IPS-18c (cell line): ENCODE results near the gene STEAP1B.

Experiments
- H3K4me3 ChIP-seq: 2 replicates; pipeline ENCODE4 v1.7.0; 2013; ENCODE audit warnings: low read depth, mild to moderate bottlenecking, low read length, moderate library complexity; ENCODE audit not compliant: insufficient read depth
- H3K9me3 ChIP-seq: one replicate; pipeline ENCODE4 v1.6.1; 2013; ENCODE audit warnings: mild to moderate bottlenecking, low read length, moderate library complexity; ENCODE audit not compliant: control insufficient read depth, insufficient read depth

STEAP1B gene

DNA sequence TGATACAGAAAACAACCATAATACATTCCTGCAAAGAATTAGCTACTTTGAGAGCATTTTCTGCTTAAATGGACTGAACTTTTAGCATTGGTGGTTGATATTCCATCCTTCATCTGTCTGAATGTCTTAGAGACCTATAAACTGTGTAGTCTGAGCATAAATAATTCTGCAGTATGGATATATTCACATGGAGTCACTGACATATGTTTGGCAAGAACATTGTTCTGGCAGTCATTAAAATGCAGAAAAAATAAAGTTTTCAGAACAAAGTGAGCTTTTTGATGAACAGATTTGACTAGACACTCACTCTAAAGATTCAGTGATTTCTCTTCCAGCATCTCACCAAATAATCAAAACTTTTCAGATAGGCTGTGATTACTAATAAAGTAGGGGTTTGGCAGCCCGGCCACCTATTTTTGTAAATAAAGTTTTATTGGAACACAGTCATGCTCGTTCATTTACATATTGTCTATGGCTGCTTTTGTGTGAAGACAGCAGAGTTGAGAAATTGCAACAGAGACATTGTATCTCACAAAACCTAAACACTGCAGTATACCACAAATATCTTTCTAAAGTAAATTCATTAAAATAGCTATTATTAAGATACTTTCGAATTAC, 98.9 kb downstream of the STEAP1B start:
- H3K9me3 ChIP-seq = no peaks in the 10 kb centered on the region
- no peak overlapping the region for H3K4me3 ChIP-seq

DNA sequence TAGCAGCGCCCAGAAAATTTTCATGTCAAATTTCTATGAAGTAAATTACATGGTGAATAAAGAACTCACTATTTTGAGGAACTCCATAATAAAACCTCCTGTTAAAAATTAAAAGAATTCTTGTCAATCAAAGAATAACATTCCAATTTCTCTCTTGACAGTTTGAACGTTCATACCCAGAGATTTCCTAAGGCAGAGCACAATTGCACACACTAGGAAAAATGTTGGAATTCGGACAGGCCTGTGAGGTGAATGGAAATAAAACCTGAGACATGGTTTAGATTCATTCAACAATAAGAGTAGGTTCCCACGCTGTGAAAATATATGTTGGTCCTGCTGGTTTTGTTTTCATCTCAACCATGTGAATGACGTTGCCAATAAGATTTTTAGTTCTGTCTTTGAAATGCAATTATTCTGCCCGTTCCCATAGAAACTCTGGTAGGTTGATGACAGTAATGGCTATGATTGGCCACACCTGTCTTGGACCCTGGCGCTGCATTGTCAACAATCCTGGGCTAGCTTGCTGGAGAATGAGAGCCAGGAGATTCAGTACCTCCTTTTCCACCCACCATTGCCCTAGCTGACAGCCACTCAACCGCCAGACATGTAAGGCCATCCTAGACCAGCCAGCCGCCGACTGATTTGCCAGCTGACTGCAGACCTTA, 99.7 kb downstream of the STEAP1B start:
- Histone ChIP-seq H3K9me3 (no peaks in the 10 kb centered on the region), H3K4me3 (no peak overlapping the region)

DNA sequence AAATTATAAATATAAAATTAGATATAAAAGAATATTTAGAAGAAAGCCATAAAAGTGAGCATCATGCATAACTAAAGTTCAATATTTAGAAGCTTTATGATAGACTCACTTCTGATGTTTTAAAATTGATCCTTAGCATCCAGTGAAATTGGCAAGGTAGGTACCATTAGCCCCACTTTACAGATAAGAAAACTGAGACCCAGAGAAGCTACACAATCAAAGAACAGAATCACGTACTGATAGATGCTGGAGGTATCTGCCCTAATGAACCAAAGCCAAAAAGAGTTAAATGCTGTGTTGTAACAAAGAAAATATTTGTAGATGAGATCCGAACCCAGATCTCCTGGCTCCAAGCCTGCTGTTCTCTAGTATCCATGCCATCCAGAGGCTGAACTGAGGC, 100.4 kb downstream of the STEAP1B start:
- Histone ChIP-seq H3K9me3 (no peaks in the 10 kb centered on the region), H3K4me3 (no peak overlapping the region)

DNA sequence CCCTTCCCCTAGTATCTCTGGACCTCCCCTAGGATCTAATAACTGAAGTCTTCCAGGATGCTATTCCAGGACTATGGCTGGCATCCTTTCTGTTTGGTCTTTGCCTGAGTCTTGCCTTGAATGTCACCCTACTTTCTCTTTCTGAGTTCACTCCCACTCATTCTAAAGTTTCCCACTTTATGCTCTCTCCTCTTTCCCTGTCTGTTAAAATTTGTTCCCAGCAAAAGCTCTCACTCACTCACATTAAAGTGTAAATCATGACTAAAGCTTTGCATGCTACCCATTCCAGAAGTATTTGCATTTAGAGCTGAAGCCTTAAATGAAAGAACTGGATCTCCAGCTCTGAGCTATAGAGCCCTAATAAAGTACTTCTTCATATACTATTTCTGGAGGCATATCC, 100.9 kb downstream of the STEAP1B start:
- Histone ChIP-seq H3K9me3 (no peaks in the 10 kb centered on the region), H3K4me3 (no peak overlapping the region)

DNA sequence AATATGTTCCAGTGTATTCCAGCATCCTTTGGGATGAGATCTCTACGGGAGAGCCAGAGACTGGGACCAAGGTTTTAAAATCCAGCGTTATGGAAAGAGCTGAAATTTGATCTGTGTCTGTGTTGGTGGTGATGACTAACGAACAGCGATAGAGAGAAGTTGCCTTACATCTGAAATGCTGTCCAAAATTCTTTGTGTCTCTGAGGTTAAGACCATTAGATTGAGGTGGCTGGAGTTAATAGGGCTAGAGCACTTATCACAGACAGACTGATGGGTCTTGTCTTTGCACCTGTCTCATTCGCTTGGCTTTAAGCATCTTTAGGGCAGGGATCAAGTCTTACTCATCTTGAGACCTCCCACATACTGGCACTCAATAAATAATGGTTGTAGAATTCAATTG, 102.0 kb downstream of the STEAP1B start:
- Histone ChIP-seq H3K4me3 (no peak overlapping the region), H3K9me3 (no peaks in the 10 kb centered on the region)

DNA sequence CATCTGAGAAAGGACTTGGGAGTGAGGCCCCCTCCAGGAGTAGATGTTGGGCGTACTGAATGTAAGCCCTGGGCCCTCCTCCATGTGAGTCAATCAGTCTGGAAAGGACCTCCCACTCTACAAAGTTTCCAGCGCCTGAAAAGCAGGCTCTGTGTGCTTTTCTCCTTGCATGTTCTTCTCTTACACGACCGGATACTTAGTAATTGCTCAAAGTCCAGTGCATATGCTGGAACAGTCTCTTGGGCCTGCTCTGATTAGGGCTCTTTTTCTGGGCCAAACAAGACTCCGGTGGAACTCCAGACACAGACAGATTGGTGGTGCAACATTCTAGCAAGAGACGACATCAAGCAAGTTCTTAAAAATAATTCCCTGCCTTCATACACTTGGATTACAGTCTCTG, 104.8 kb downstream of the STEAP1B start:
- no peaks in the 10 kb centered on the region for H3K9me3 ChIP-seq
- H3K4me3 ChIP-seq = no peak overlapping the region

DNA sequence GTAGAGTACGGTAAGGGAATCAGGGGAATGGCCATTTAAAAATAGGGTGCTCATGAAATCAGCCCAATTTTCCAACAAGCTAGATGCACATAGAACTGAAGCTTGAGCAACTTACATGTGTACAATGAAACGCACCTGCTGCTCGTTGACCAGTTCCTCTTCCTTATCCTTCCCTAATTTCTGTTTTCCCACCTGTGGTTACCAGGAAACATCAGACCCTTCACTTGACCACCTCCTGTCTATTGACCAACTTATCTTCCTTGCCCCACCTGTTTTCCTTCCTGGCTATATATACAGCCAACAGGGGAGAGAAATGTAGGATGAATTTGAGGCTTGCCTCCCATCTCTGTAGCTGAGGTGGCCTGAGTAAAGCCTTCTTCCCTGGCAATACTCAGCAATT, 105.2 kb downstream of the STEAP1B start:
- H3K9me3 ChIP-seq = no peaks in the 10 kb centered on the region
- no peak overlapping the region for H3K4me3 ChIP-seq

DNA sequence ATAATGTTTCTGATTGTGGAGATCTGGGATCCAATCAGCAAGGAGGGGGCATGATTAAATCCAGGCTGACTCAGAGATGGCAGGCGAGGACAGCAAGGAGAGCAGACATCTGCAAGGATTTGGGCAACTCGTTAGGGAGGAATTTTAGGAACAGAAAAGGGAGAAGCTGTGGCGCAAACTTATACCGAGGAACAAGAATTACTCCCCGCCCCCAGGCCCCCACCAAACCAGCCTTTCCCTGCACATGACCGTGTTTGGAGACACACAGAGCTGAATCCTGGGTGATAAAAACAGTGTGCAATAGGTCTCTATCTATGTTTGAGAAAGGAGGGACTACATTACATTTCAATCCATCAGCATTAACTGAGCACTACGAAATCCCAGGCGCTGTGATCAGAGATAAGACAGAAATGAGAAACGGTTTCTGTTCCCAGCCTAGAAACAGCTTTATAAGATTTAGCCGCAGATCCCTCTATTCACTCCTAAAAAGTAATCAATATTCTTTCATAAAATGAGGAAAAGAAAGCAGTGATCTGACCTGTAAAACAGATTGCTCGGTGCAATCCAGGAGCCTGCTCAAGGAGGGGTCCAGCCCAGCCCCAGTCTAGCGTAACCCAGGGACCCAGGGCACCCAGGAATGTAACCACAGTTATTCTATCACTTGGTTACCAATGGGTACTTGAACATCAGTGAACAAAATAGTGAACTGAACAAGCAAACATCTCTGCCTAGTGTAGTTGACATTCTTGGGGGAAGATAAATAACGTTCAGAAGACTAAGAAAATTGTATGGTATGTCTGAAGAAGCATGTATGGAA, 105.9 kb downstream of the STEAP1B start:
- no peaks in the 10 kb centered on the region for H3K9me3 ChIP-seq
- no peak overlapping the region for H3K4me3 ChIP-seq

DNA sequence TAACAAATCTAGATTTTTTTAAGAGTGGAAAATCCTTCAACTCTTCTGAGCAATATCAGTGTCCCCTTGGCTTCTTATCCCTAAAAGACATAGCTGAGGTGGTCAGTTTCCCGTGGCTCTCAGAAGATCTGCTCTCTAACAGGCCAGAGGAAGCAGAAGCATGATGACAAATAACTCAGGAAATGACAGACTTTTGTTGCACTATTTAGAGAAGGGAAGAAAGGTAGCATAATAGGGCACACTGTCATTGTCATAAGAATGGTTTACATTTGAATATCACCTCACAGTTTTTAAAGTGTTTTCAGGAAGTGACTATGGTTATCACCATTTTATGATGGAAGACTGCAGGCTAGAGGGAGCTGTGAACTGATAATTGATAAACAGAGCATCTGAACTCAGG, 109.5 kb downstream of the STEAP1B start:
- H3K4me3 ChIP-seq = no peak overlapping the region
- H3K9me3 ChIP-seq = no peaks in the 10 kb centered on the region

DNA sequence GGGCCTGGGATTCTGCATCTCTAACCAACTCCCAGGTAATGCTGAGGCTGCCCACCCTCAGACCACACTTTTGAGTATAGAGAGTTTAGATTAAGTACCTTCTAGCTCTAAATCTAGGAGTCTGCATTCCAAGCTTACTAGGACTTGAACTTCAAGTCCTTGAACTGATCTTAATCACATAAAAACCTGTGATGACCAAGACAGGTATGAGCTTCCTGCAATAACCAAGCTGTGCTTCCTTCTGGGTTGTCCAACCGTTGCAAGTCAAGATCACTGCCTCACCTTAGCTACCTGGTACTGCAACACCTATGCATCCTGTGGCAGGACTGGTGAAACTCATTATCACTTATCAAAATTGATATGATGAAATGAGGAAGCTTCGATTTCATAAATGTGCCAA, 110.1 kb downstream of the STEAP1B start:
- Histone ChIP-seq H3K4me3 (no peak overlapping the region), H3K9me3 (no peaks in the 10 kb centered on the region)

DNA sequence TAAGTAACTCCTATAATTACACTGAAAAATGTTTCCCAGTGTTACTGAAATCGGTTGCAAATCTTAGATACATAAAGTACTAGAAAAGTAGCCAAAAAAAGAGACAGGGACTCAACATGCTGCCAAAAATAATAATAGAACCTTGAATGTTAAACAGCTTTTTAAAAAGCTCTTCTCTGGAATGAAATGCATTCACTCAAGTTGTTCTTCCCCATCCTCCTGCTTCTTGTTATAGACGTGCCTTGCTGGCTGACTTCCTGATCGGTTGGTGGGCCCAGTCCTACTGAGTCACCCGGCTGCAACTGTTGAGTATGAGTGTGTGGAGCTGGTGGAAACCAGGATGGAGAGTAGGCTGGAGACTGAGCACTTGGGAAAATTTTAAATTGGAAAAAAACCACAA, 112.4 kb downstream of the STEAP1B start:
- H3K9me3 ChIP-seq = no peaks in the 10 kb centered on the region
- H3K4me3 ChIP-seq = no peak overlapping the region

DNA sequence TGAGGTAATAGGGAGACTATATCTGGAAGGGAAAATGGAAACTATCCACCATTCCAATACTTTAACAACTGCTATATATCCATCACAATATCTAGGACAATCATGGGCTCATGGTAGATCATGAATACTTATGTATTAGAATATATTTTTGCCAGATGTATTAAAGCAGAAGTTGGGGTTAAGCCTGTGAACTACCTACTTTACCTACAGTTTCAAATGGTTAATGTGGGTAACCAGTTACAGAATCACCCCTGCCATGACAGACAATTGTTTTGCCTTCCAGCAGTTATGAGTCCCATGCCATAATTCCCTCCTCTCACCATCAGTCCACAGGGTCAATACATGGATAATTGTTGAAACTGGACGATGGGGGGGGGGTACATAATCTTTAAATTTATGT, 113.1 kb downstream of the STEAP1B start:
- no peaks in the 10 kb centered on the region for H3K9me3 ChIP-seq
- H3K4me3 ChIP-seq = no peak overlapping the region

DNA sequence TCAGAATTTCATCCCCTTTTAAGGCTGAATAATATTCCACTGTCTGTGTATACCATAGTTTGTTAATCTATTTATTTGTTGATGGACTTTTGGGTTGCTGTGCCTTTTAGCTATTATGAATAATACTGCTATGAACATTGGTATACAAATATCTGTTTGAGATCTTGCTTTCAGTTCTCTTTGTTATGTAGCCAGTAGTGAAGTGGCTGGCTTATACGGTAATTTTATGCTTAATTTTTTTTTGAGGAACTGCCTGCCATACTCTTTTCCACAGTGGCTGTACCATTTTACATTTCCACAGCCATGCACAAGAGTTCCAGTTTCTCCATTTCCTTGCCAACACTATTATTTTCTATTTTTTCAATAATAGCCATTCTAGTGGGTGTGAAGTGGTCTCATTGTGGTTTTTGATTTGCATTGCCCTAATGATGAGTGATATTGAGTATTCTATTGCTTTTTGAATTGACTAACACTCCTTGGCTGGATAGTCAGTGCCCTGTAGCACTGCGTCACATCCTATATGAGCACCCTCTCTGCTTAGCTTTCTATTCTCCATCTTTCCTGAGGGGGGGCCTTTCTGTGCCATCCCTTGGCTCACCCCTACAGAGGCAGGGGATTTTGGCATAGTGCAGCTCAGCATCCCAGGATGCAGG, 113.7 kb downstream of the STEAP1B start:
- Histone ChIP-seq H3K4me3 (no peak overlapping the region), H3K9me3 (no peaks in the 10 kb centered on the region)

DNA sequence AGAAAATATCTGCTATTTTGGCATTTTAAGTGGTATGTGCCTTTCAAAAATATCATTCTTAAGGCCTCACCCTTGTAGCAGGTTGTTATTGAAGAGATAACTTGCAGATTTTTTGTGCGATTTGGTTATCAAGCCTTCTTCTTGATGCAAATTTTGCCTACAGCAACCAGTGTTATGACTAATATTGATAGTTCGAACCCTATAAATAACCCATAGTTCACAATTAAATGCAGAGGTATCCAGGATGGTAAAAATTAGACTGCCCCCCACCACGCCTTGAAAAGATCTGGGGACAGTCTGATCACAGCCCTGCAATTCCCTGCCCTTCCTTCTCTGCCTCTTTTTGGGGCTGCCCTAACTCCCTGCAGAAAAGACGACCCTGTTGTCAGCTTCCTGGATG, 114.7 kb downstream of the STEAP1B start:
- H3K4me3 ChIP-seq = no peak overlapping the region
- H3K9me3 ChIP-seq = no peaks in the 10 kb centered on the region

DNA sequence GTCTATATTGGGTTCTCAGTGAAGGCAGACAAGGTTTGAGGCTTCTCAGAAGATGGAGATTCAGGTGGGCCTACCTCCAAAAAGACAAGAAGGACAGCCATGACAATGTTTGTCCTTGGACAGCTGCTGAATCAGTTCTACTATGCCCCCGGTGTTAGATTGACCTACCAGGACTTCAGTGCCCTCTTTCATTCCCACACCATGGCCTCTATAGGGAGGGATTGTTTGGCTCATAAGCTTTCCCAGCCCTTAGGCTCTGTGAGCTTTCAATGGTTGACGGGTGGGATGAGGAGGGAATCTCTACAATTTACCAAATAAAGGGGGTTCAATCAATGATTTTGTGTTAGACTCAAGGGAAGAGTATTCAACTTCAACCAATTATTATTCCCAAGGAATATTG, 119.7 kb downstream of the STEAP1B start:
- H3K9me3 ChIP-seq = no peaks in the 10 kb centered on the region
- no peak overlapping the region for H3K4me3 ChIP-seq

DNA sequence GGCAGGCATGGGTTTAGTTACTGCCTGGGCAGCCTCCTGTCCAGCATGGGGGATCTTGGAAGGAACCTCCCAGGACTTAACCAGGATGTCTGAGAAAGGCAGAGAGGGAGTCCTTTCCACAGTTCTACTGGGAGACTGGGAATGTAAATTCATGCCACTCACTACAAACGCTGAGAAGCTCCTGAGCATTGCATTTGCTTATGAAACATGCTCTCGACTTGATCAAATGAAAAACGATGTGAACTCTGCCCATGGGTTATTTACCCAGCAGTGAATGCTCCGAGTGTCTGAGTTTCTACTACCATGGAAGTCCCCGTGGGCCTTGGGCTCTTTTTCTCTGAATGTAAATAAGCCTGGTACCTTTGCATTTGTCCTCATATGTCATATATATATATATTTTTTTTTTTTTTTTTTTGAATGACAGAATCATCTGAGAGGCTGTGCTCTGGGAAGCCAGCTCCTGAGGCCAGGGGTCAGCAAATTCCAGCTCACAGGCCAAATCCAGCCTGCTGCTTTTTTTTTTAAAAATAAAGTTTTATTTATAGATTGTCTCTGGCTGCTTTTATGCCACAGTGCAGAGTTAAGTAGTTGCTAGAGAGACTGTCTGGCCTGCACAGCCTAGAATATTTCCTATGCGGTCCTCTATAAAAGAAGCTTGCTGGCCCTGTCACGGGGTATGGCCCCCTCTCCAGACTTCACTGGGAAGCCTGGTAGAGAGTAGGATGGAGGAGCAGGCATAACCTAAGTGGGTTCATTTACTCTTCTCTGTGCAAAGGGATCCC, 121.6 kb downstream of the STEAP1B start:
- Histone ChIP-seq H3K9me3 (no peaks in the 10 kb centered on the region), H3K4me3 (no peak overlapping the region)

DNA sequence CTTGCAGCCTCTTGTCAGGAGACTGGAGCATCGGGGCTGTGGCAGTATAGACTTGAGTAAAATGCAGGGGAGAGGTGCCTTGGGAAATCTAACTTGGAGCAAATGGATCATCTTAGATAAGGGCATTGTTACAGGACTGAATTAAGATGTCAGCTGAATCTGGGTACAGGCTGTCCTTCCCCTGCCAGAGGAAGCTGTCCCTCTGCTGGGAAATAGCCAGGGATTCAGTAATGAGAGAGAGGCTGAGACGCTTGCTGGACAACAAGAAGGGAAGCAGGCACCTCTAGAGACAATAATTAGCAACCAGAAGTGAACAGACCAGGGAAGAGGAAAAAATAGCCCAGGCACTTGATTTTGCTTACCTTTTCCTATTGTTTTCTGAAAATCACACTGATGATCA, 122.3 kb downstream of the STEAP1B start:
- Histone ChIP-seq H3K4me3 (no peak overlapping the region), H3K9me3 (no peaks in the 10 kb centered on the region)
